H7 (cell line): ENCODE results near the gene PGAP6. TPM values are rescaled to one million over a fixed set of nuclear protein-coding genes. Genes with fewer than 3 reads are reported as not detected.

ENCODE experiments used
- DNase-seq: peaks from one replicate; pipeline ENCODE4 v3.0.0; 2012
- H3K27me3 ChIP-seq: 2 replicates; pipeline ENCODE4 v1.6.0; 2011; ENCODE audit warnings: mild to moderate bottlenecking, low read length; ENCODE audit not compliant: control insufficient read depth, insufficient read depth
- H3K36me3 ChIP-seq: replicated peaks from 2 replicates; pipeline ENCODE4 v1.5.1; 2011; ENCODE audit warnings: low read length; ENCODE audit not compliant: control insufficient read depth, insufficient read depth
- H3K4me3 ChIP-seq: 2 replicates; pipeline ENCODE4 v1.5.1; 2011; ENCODE audit warnings: low read depth, mild to moderate bottlenecking, control low read depth, low read length, moderate library complexity; ENCODE audit not compliant: insufficient read depth
- total RNA-seq: library from RNA; depleted of rRNA; stranded (reverse); fragments of >200 nt; shearing (Covaris generic); gene quantifications from 2 replicates; pipeline ENCODE4 v1.2.3, GENCODE V29; 2014

Gene PGAP6
- total RNA-seq, 1 experiment from 2014 or later, result 107 TPM

DNA sequence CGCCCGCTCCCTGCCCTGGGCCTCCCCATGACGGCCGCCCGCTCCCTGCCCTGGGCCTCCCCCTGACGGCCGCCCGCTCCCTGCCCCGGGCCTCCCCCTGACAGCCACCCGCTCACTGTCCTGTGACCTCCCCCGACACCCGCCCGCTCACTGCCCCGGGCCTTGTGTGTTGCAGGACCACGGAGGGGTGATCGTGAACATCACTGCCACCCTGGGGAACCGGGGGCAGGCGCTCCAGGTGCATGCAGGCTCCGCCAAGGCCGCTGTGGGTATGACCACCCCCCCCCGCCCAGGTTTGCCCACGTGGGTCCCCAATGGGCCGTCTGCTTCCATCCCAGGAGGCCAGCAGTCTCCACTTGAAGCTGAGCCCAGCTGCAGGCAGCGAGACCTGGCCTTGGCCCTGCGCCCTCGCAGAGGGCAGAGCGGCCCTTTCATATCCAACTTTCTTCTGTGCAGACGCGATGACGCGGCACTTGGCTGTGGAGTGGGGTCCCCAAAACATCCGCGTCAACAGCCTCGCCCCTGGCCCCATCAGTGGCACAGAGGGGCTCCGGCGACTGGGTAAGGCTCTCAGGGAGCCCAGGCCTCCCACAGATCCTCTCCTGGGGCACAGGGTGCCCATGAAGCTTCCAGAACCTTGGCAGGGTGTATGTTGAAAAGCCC is 28.9 kb upstream of the PGAP6 start:
- no peak overlapping the region for H3K4me3 ChIP-seq
- 0 out of 2 replicates have a peak, but pooled peaks cover 2% of the 10 kb centered on the region for H3K36me3 ChIP-seq
- no peaks in the 10 kb centered on the region for H3K27me3 ChIP-seq
- peak; percentile 56 for DNase-seq

GRCh38 chr16:407253-407652 is 25.5 kb upstream of the PGAP6 start:
- H3K36me3 ChIP-seq, result 0 out of 2 replicates have a peak, but pooled peaks cover 2% of the 10 kb centered on the region
- DNase-seq, result peak; percentile 66
- H3K4me3 ChIP-seq, result no peak overlapping the region
- H3K27me3 ChIP-seq, result no peaks in the 10 kb centered on the region

- no peak overlapping the region for H3K4me3 ChIP-seq
- no peaks in the 10 kb centered on the region for H3K36me3 ChIP-seq
- peak; percentile 45 for DNase-seq
- H3K27me3 ChIP-seq, result no peaks in the 10 kb centered on the region
Measured at GRCh38 chr16:405548-406506, 24.0 kb upstream of the PGAP6 start.

DNA sequence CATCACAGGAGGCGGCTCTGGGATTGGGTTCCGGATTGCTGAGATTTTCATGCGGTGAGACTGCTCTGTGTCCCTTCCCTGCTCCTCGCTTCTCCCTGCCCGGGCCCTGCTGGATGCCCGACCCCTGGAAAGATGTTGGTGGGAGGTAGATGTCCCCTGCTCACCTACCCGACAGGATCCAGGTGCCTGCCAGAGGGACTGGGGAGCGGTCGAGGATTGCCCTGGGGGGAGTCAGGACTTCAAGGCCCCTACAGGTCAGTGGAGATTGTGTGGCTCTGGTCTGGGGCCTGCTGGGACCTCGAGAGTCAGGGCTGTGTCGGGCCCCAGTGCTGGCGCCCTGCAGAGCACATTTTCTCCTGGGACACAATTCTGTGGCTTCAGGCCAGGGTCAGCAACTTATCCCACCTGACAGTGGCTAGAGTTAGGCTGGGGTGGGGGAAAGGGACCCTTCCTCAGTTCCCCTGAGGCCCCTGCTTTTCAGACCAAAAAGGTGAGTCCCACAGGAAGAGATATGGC is 23.3 kb upstream of the PGAP6 start:
- Histone ChIP-seq H3K36me3 (no peaks in the 10 kb centered on the region; the same call in 1 of the 2 replicates), H3K27me3 (no peaks in the 10 kb centered on the region), H3K4me3 (no peak overlapping the region)
- peak; percentile 31 for DNase-seq

- peak within 1 kb of the TSS; percentile 86 for H3K4me3 ChIP-seq
- peaks cover 7% of the 10 kb centered on the region for H3K36me3 ChIP-seq
- DNase-seq, result peak; percentile 100
- no peaks in the 10 kb centered on the region for H3K27me3 ChIP-seq
Measured at GRCh38 chr16:401468-402348, 19.9 kb upstream of the PGAP6 start, which contains the start of gene DECR2. Gene DECR2, plus strand, starts transcription at chr16:401885. Its CDS starts 79 bp downstream, at chr16:401964.

DNA sequence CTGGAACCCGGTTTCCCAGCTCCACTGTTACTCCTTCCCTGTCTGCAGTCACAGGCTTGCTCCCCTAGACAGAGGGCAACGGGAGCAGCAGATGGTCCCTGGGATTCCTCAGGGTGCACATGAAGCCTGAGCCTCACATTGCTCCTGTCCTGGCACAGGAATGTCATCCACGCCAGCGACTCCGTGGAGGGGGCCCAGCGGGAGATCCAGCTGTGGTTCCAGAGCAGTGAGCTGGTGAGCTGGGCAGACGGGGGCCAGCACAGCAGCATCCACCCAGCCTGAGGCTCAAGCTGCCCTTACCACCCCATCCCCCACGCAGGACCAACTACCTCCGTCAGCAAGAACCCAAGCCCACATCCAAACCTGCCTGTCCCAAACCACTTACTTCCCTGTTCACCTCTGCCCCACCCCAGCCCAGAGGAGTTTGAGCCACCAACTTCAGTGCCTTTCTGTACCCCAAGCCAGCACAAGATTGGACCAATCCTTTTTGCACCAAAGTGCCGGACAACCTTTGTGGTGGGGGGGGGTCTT is 18.3 kb upstream of the PGAP6 start:
- Histone ChIP-seq H3K4me3 (no peak overlapping the region), H3K27me3 (no peaks in the 10 kb centered on the region), H3K36me3 (peaks cover 7% of the 10 kb centered on the region)
- peak; percentile 53 for DNase-seq

DNA sequence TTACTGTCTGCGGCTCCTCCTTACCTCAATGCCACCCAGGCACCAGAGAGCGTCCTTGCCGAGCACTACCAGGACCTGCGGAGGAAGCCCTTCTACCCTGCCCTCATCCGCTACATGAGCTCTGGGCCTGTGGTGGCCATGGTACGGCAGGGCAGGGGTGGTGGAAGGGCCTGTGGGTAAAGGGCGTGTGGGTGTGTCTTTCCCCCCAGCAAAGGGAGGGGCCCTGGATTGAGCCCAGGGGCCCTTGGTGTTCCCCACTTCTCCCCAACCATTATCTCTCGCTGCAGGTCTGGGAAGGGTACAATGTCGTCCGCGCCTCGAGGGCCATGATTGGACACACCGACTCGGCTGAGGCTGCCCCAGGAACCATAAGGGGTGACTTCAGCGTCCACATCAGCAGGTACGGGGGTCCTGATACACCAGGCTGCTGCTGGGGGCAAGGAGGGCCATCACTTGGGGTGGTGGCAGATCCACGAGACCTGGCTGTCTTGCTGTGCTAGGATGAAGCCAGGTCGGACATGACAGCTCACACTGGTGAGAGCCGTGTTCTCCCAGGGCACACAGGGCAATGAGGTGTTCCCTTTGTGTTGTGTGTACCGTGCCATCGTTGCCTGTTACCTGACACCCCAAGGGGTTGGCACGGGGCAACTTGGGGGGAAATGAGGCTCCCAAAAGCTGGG is 17.7 kb upstream of the PGAP6 start:
- no peak for DNase-seq
- Histone ChIP-seq H3K36me3 (peaks cover 7% of the 10 kb centered on the region), H3K27me3 (no peaks in the 10 kb centered on the region), H3K4me3 (no peak overlapping the region)

GRCh38 chr16:398561-399339 is 17.0 kb upstream of the PGAP6 start:
- peak; percentile 79 for DNase-seq
- Histone ChIP-seq H3K4me3 (no peak overlapping the region), H3K36me3 (peaks cover 7% of the 10 kb centered on the region), H3K27me3 (no peaks in the 10 kb centered on the region)

DNA sequence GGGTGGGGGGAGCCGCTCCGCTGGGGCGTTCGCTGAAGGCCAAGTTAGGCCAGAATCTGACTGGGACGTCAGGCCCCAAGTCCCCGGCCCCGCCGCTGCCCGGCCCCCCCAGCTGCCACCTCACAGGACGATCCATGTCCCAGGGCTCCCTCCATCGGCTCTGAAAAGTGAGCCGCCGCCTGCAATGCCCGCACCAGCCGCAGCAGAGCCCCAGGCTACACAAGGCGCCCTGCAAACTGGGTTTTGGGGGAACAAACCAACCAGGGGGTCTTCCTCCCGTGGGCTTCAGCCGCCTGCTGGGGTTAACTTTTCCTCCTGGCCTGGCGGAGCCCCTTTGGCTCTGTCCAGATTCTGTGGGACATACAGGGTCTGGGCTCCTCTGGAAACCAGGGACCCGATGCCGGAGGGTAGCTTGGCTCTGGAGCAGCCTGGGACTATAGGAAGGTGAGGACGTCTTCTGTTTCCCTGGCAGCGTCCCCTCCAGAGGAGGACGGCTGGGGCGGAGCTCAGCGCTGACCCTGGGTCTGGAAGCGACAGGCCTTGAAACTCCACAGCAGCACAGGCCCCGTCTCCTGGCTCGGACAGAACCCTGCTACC is 16.1 kb upstream of the PGAP6 start:
- peak overlapping the region; percentile 35 for H3K4me3 ChIP-seq
- peak; percentile 96 for DNase-seq
- no peaks in the 10 kb centered on the region for H3K27me3 ChIP-seq
- peaks cover 7% of the 10 kb centered on the region for H3K36me3 ChIP-seq

- H3K4me3 ChIP-seq, result peak within 1 kb of the TSS; percentile 70
- peaks cover 7% of the 10 kb centered on the region for H3K36me3 ChIP-seq
- no peaks in the 10 kb centered on the region for H3K27me3 ChIP-seq
- DNase-seq, result peak; percentile 95
Measured at GRCh38 chr16:397135-397661, 15.4 kb upstream of the PGAP6 start, which contains the start of gene NME4. Gene NME4, plus strand, starts transcription at chr16:397199. Its CDS starts 24 bp downstream, at chr16:397223.

DNA sequence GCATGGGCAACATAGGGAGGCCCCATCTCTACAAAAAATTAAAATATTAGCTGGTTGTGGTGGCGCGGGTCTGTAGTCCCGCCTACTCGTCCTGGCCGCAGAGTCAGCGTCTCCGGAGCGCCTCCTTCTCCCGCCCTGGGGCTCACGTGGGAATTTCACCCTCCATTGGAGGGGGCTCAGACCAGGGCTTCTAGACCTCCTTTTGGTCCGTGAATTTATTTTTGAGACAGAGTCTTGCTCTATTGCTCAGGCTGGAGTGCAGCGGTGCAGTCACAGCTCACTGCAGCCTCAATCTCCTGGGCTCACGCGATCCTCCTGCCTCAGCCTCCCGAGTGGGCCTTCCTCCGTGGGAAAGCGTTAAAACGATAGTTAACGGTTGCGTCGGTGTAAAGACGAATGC is 14.8 kb upstream of the PGAP6 start:
- DNase-seq, result peak; percentile 90
- H3K36me3 ChIP-seq, result peaks cover 7% of the 10 kb centered on the region
- peak overlapping the region; percentile 44 for H3K4me3 ChIP-seq
- H3K27me3 ChIP-seq, result no peaks in the 10 kb centered on the region

DNA sequence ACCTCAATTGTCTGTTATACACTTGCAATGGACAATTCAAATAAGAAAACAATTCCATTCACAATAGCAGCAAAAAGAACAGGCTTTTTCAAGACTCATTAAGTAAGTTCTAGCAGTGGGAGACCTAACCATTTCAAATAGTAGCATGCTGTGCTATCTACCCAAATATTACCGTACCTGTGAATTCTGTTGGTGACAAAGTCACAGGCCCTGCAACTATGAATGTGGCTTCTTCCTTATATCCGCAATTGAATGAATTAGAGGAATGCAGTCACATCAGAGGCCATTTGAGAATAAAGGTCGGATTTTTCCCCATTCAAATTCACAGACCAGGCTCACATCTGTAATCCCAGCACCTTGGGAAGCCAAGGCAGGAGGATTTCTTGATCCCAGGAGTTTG is 14.4 kb upstream of the PGAP6 start:
- H3K27me3 ChIP-seq, result no peaks in the 10 kb centered on the region
- H3K36me3 ChIP-seq, result peaks cover 7% of the 10 kb centered on the region
- peak overlapping the region; percentile 44 for H3K4me3 ChIP-seq
- DNase-seq, result no peak
